Heart right ventricle (tissue), 16 donors: Measurements from ENCODE around the gene SLC22A4. TPM values are rescaled to one million over a fixed set of nuclear protein-coding genes. Genes with fewer than 3 reads are reported as not detected.

Experiments
- ATAC-seq, 8 donors: fragments of 200-7000 bp; cut with Tn5 transposase; one replicate each; pipeline ENCODE4 v1.9.1; 2020; ENCODE audit warnings: mild to moderate bottlenecking in 8 of 8, moderate library complexity in 8 of 8, moderate number of reproducible peaks in 1 of 8
- DNase-seq, 2 donors: peaks; one replicate each; pipeline ENCODE4 v3.0.0-alpha.2; 2020
- H3K27ac ChIP-seq, 10 donors: fragments of 200-600 bp; sonication (generic) in 2 of 10; one replicate each; pipeline versions ENCODE4 v1.5.0 to v1.8.0; 2020 to 2022; ENCODE audit warnings: mild to moderate bottlenecking in 3 of 10
- H3K27me3 ChIP-seq, 7 donors: fragments of 200-600 bp; one replicate each; pipeline ENCODE4 v1.8.0; 2021 to 2022; ENCODE audit warnings: mild to moderate bottlenecking in 2 of 7
- H3K36me3 ChIP-seq, 9 donors: fragments of 200-600 bp; sonication (generic) in 1 of 9; one replicate each; pipeline versions ENCODE4 v1.5.0 to v1.8.0; 2020 to 2022; ENCODE audit warnings: mild to moderate bottlenecking in 2 of 9
- H3K4me1 ChIP-seq, 9 donors: fragments of 200-600 bp; sonication (generic) in 1 of 9; one replicate each; pipeline versions ENCODE4 v1.5.0 to v1.8.0; 2020 to 2022; ENCODE audit warnings: mild to moderate bottlenecking in 4 of 9
- H3K4me3 ChIP-seq, 10 donors: fragments of 200-600 bp; sonication (generic) in 2 of 10; one replicate each; pipeline versions ENCODE4 v1.5.0 to v1.8.0; 2020 to 2022; ENCODE audit warnings: mild to moderate bottlenecking in 7 of 10, moderate library complexity in 2 of 10
- H3K9me3 ChIP-seq, 11 donors: fragments of 200-600 bp in 10 of 11; sonication (generic) in 2 of 11; one replicate each; pipeline versions ENCODE4 v1.5.0 to v1.8.0; 2013 to 2022; ENCODE audit warnings: mild to moderate bottlenecking in 2 of 11, control low read depth in 1 of 11, moderate library complexity in 1 of 11
- CTCF ChIP-seq, 9 donors: fragments of 200-600 bp; sonication (generic) in 2 of 9; IDR thresholded peaks; one replicate each; pipeline versions ENCODE4 v1.5.0 to v1.8.0; 2021 to 2022; ENCODE audit warnings: antibody characterized with exemption in 9 of 9, mild to moderate bottlenecking in 5 of 9, moderate library complexity in 1 of 9
- WGBS, 2 donors: extraction: QIAGEN DNeasy Blood & Tissue Kit; methylation state at CpG; one replicate each; pipeline ENCODE4 v1.1.7; 2013; ENCODE audit warnings: inconsistent platforms in 1 of 2; 5-methylcytosine and 5-hydroxymethylcytosine counted together
- intact Hi-C, 10 donors: fragments of 100-400 bp; cut with DNase I; formaldehyde crosslinking; loops; one replicate each; pipeline versions ENCODE4 v1.11.1 to v1.14.2; 2022
- polyA plus RNA-seq, 2 donors: library from polyadenylated mRNA; stranded (reverse); fragments of 200-250 nt; gene quantifications; one replicate each; pipeline ENCODE4 v1.2.3, GENCODE V29; 2013
- total RNA-seq, 10 donors: library from RNA; stranded (reverse); fragmentation: NEBNext Ultra II Directional in 3 of 10; extraction: Animal tissue kit (Norgen Biotek cat#: 25700) in 3 of 10; gene quantifications; one replicate each; pipeline versions ENCODE4 v1.2.1 to v1.2.4, GENCODE V29; 2021 to 2023
- donor health status: Arrhythmogenic right ventricular cardiomyopathy.
- donor health status: ischemic (EF 13 %, LVEDD 7.1; RV severe dilation, severe dysfunction).
- donor health status: healthy with polysubstance abuse.
- donor health status: DM: no; HTN: yes; CAD: no.
- donor health status: DM: no; HTN: no; CAD: no.
- donor health status: ischemic (EF 25% LVEDD 6.9; RV normal size, moderate dysfunction).
- donor health status: ischemic (EF 25% LVEDD 5.7; RV mildly dilated, moderate dysfunction).
- donor health status: healthy.
- donor health status: DM: yes; HTN: yes; CAD: no.
- donor health status: Ischemic cardiomyopathy.
- donor health status: ischemic (EF 35%, LVEDD 5.7; RV mildly dilated, moderate dysfunction).
- donor health status: nonischemic (EF 11% LVEDD 7.7; RV severe dilation, severe dysfunction).
- donor health status: DM: yes; HTN: yes; CAD: no.
- donor health status: PGD.
- donor health status: ischemic (EF 29% LVEDD 5.4; RV normal size, mild dysfunction).
- donor health status: nonischemic (EF 23%, LVEDD 6.1; RV moderate dilation, normal function).

The SLC22A4 gene
- total and polyA plus RNA-seq, 12 donors: 0.39 to 9.0 (median 2.1) TPM

GRCh38 chr5:132257131-132258101 is 36.8 kb upstream of the SLC22A4 start, which contains the start of gene PDLIM4:
TSS of gene PDLIM4 (plus strand) at chr5:132257696. CDS start at chr5:132257735, 39 bp downstream.
- intact Hi-C loops: no loop called here
- DNase-seq (peak; percentile 27 to 34), ATAC-seq (peak in 2 of 8 donors; percentile 21 to 39)
- 26 to 27% methylated on average over 74 to 84 of the region's 88 CpGs for WGBS, 2 donors
- peaks cover 17 to 69% (median 47%) of the 10 kb centered on the region in 9 donors for H3K4me1 ChIP-seq
- H3K36me3 ChIP-seq: no peaks in the 10 kb centered on the region
- peaks cover 0 to 24% (median 0%) of the 10 kb centered on the region in 7 donors for H3K27me3 ChIP-seq
- H3K4me3 ChIP-seq: peak within 1 kb of the TSS in 9 of 10 donors; percentile 45 to 67 (median 58)
- no peaks in the 10 kb centered on the region for H3K9me3 ChIP-seq
- H3K27ac ChIP-seq: peak within 1 kb of the TSS in 8 of 10 donors; percentile 62 to 85 (median 71)
- TF ChIP-seq CTCF (IDR thresholded peaks at IDR 0.05): no peak

DNA sequence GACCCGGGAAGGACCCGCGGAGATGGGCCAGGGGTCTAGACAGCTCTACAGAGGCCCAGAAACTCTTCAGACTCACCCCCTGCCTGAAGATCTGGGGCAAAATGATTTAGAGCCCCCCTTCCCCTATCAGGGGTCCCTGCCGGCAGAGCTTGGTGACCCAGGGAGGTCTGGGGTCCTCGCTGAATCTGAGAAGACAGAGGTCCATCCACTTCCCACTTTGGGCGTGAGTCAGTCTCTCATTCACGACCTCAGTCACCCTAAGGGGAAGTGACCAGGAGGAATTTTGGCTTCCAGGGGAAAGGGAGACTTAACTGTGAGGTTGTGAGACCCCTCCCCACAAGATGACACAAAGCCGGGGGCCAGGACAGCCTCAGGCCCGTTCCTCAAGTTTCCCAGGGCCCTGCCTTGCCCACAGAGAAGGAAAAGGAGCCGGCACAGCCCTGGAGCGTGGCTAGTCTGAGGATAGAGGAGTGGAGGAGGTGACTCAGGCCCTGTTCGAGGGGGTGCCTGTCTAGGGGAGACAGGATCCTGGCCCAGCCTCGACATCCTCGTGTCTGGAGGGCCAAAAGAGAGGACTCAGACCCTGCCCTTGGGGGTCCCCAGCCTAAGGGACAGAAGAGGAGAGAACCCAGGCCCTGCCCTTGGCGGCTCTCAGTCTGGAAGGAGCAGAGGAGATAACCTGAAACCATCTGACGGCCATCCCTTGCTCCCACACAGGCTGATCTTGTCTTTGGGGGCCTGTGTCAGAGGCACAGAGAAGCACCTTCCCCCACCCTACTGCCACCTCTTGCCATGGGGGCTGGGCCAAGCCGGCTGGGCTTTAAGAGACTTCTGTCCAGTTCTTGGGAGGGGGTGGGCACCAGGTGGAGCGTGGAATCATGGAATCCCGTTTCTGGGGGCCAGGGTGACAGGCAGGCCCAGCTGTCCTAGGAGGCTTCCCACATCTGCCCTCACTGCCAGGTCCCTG is 35.8 kb upstream of the SLC22A4 start:
- ATAC-seq (peak in 6 of 8 donors; percentile 12 to 48 (median 36)), DNase-seq (peak in 1 of 2 donors; percentile 13)
- H3K36me3 ChIP-seq: no peaks in the 10 kb centered on the region
- peak overlapping the region in 8 of 10 donors; percentile 62 to 85 (median 71) for H3K27ac ChIP-seq
- H3K9me3 ChIP-seq: no peaks in the 10 kb centered on the region
- H3K27me3 ChIP-seq: peaks cover 0 to 24% (median 0%) of the 10 kb centered on the region in 7 donors
- WGBS, 2 donors: 63 to 68% methylated on average over 19 of the region's 19 CpGs
- intact Hi-C loops: no loop called here
- TF ChIP-seq CTCF (IDR thresholded peaks at IDR 0.05): no peak
- peak overlapping the region in 9 of 10 donors; percentile 45 to 67 (median 58) for H3K4me3 ChIP-seq
- peaks cover 17 to 73% (median 50%) of the 10 kb centered on the region in 9 donors for H3K4me1 ChIP-seq

GRCh38 chr5:132259069-132259851 is 34.9 kb upstream of the SLC22A4 start:
- intact Hi-C loops: no loop called here

More at GRCh38 chr5:132259069-132259851, 34.9 kb upstream of the SLC22A4 start:
- H3K9me3 ChIP-seq: no peaks in the 10 kb centered on the region
- H3K27me3 ChIP-seq: peaks cover 0 to 24% (median 0%) of the 10 kb centered on the region in 7 donors
- TF ChIP-seq CTCF (IDR thresholded peaks at IDR 0.05): no peak
- peak overlapping the region in 3 of 10 donors; percentile 57 to 67 (median 58) for H3K4me3 ChIP-seq
- WGBS, 2 donors: 56 to 69% methylated on average over 24 of the region's 24 CpGs
- no peaks in the 10 kb centered on the region for H3K36me3 ChIP-seq
- peak; percentile 39 to 60 for DNase-seq
- peak; percentile 23 to 67 (median 56) for ATAC-seq
- peaks cover 22 to 76% (median 53%) of the 10 kb centered on the region in 9 donors for H3K4me1 ChIP-seq
- peak overlapping the region in 5 of 10 donors; percentile 62 to 85 (median 72) for H3K27ac ChIP-seq
